ENCODE results near the gene B3GALNT2.

DNA sequence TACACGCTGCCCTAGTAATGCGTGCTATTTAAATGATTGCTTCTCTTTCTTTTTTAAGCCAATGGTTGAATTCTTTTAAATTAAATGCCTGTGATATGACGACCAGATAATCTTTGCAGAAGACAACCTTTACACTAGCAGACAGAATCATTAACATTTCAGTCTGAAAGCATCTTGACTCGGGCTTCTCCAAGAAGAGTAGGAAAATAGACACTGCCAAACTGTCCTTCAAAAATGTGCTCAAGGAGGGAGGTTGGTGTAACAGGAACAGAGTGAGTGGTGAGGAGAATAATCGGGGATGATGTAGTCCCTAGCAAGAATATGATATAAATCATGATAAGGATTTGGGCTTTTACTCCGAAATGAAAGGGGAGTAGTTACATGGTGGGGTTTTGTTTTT lies 6.6 kb upstream of the B3GALNT2 start:
- TF ChIP-seq, protein P1, sequence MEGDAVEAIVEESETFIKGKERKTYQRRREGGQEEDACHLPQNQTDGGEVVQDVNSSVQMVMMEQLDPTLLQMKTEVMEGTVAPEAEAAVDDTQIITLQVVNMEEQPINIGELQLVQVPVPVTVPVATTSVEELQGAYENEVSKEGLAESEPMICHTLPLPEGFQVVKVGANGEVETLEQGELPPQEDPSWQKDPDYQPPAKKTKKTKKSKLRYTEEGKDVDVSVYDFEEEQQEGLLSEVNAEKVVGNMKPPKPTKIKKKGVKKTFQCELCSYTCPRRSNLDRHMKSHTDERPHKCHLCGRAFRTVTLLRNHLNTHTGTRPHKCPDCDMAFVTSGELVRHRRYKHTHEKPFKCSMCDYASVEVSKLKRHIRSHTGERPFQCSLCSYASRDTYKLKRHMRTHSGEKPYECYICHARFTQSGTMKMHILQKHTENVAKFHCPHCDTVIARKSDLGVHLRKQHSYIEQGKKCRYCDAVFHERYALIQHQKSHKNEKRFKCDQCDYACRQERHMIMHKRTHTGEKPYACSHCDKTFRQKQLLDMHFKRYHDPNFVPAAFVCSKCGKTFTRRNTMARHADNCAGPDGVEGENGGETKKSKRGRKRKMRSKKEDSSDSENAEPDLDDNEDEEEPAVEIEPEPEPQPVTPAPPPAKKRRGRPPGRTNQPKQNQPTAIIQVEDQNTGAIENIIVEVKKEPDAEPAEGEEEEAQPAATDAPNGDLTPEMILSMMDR (IDR thresholded peaks at IDR 0.05 in 4 of 5, conservative IDR thresholded peaks at IDR 0.05 in 1 of 5) = no peak
- no peak for TF ChIP-seq POLR2A (IDR thresholded peaks at IDR 0.05)
